ENCODE data around the gene GPC5.
"Not testable (repeated sequence)": the region's sequence is repeated elsewhere in the genome, so short reads cannot be mapped to it uniquely, and the experiment has no call there.

The GPC5 gene

DNA sequence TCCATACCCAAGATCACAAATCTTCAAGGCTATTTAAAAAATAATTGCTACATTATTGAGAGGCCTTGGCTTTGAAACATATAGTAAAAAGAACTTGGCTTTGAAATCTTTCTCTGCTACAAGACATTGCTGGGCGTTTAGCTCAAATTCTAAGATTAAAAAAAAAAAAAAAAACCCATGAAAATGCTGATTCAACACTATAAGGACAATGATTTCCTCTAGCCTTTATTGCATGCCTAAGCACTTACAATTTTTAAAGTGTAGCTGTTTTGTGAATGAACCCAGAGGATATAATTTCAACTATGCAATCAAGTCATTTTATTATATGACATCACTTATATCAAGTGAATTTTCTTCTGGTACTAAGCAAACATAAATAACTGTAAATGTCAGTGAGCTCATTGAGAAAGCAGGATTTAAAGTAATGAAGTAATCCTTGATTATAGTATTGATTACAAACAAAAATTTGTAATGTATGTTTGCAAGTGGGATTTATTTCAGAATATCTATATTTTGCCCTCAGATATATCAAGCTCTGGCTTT is 1488.2 kb downstream of the GPC5 start:
- no peak for DNase-seq (ENCODE audit: low read depth)

DNA sequence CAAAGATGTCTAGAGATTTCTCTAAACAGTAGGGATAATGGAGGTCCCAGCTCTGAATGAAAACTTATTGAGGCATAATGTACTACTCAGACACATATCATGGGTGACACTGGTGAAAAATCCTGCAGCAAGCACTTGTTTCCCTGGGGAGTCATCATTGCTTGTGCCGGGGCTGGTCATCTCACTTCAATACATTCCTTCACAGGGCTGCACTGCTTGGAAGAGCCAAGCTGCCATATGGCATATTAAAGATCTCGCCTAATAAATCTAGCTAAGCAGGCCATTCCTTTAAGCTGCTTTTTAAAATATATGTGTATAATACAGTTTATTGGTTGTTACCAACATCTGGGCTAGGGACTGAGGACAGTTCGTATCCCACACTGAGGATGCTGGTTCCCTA is 1496.0 kb downstream of the GPC5 start:
- no peak for DNase-seq (ENCODE audit: low read depth)

DNA sequence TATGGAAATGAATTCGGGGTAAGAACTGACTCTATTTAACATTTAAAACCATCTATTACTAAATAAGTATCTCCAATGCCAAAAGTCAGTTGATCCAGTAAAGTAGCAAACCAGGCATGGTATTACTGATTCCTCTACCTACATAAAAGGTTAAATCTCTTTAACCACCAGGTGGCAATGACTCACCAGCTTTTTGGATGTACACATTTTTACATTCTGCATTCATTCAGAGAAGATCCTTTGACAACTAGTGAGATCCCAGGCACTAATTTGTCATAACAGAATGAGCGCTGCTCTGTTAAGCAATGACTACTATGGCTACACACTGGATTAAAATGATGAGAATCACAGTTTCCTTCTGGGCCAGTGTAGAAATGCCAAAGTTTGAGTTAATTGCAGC is 1498.4 kb downstream of the GPC5 start:
- no peak for DNase-seq (ENCODE audit: low read depth)

DNA sequence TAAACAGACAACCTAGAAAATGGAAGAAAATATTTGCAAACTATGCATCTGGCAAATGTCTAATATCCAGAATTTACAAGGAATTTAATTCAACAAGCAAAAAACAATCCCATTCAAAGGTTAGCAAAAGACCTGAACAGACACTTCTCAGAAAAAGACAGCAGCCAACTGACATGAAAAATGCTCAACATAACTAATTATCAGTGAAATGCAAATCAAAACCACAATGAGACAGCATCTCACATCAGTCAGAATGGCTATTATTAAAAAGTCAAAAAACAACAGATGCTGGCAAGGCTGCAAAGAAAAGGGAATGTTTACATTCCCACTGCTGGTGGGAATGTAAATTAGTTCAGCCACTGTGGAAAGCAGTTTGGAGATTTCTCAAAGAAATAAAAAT is 1500.5 kb downstream of the GPC5 start:
- DNase-seq (ENCODE audit: low read depth) = not testable (repeated sequence)

DNA sequence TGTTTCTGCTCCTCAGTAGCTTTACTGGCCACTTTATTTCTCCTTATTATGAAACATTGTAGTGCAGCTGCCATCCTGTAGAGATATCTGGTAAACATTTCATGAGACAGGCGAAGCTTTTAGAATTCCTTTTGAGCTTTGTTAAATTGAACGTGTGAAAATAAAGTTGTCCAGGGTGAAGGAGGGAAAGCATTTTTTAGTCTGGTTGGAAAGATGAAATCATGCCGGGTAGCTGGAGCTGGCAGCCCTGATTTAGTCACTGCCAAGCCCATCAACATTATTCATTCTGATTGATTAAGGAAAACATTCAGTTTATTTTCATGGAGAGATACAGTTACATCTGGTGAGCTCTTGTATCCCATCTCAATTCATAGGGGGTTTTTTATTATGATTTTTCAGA is 1502.0 kb downstream of the GPC5 start:
- DNase-seq (ENCODE audit: low read depth) = no peak

DNA sequence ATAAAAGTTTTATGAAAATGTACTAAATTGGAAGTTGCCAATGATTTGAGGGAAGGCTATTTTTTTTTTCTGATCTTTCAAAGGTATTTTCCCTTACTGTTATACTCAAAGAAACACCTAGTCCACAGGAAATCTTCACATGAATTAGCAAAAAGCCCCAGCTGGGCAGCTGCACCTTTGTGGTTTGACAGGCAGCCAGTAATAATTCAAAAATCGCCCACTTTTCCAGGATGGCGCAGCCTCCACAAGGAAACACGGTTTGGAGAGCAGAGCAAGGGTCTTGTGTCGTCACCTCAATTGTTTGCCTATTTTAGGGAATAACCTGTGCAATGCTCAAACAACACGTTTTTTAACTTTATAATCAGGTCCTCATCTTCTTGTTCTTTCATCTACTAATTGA is 1503.3 kb downstream of the GPC5 start:
- DNase-seq (ENCODE audit: low read depth) = no peak

DNA sequence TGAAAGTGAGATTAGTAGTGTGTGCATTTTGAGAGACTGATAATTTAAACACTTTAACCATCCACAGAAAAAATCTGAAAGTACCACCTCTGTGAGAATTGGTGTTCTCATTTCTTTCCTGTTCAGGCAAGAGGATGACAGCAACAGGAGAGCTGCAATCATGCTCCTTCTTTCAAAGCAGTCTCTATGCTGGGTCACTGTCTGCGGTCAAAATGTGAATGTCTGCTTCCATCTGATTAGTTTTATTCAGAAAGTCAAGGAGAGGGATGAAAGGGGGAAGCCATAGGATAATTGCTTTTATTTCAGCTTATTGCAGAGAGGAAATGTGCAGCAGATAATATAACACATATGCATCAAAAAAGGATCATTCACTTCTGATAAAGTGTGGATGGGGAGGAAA is 1514.2 kb downstream of the GPC5 start:
- DNase-seq (ENCODE audit: low read depth) = no peak

DNA sequence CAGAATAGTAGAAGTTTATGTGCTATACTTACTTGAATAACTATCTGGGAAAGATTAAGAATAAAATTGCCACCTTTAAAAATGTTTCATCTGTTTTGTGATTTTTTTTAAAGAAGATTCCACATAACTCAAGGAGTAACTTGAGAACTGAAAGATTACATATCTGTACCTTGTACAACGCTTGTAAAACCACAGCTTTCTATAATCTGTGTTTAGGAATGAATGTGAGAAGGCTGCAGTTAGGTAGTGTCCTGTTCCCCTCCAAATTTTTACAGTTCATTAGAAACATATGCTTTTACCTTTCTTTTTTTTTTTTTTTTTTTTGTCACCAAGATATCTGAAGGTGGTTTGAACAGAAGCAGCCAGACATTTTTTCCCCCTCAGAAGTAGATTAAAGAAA is 1515.4 kb downstream of the GPC5 start:
- DNase-seq (ENCODE audit: low read depth) = no peak

Measured in HS-5 (cell line).